ENCODE measurements around the gene TRIM46. TPM values are rescaled to one million over a fixed set of nuclear protein-coding genes. Genes with fewer than 3 reads are reported as not detected.

The TRIM46 gene
- total RNA-seq, 3 donors from 2014 or later (not counting 1 experiment from before 2014, with no cell fraction given), result 0.94 to 4.9 (median 2.5) TPM

DNA sequence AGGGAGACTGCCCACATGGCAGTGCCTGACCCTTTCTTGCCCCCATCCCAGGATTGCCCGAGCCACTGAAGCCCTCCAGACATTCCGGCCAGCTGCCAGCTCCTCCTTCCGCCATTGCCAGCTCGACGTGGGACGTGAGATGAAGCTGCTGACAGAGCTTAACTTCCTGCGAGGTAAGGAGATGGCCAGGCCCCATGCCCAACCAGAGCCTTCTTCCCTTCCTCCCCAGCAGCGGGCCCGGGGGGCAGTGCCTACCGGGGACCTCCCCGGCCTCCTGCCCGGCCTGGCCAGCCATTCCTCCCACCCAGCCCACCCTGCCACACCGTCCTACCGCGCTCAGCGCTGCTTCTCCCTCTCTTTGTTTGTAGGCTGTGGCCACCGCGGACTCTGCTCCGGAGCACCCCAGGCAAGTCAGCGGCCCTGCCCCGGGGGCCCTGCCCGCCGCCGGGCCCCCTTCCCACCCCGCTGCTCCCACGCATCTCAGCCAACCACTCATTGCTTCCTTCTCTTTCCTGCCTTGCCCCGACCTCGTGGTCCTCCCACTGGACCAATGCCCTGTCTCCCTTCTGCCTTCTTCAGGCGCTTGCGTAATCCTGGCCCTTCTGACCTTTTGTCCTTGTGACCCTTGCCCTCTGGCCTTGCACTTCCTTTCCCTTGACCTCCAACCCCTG lies 4.9 kb downstream of the TRIM46 start:
- Mint-ChIP-seq H3K4me1 (peaks cover 12 to 23% of the 10 kb centered on the region in 2 donors), H3K27me3 (ENCODE audit: low read depth in 2 of 2) (peaks cover 0 to 5% of the 10 kb centered on the region in 2 donors), H3K36me3 (no peaks in the 10 kb centered on the region), H3K4me3 (no peak overlapping the region), H3K9me3 (no peaks in the 10 kb centered on the region), H3K27ac (peak overlapping the region in 1 of 2 donors; percentile 25)
- Histone ChIP-seq H3K36me3 (ENCODE audit: control insufficient read depth, insufficient read depth, low read length) (peaks cover 2% of the 10 kb centered on the region), H3K27ac (ENCODE audit: low read length) (no peak overlapping the region), H3K27me3 (ENCODE audit: control insufficient read depth, insufficient read depth, low read length) (no peaks in the 10 kb centered on the region), H3K9me3 (ENCODE audit: control insufficient read depth, insufficient read depth, low read length) (no peaks in the 10 kb centered on the region), H3K4me1 (ENCODE audit: control insufficient read depth, insufficient read depth, low read length) (peaks cover 20% of the 10 kb centered on the region), H3K4me3 (ENCODE audit: low read length) (no peak overlapping the region)
- ATAC-seq (no peak), DNase-seq (no peak)
- TF ChIP-seq CTCF (IDR thresholded peaks at IDR 0.05), result no peak
- 91% methylated on average over 29 of the region's 30 CpGs for WGBS (ENCODE audit: insufficient coverage)
- intact Hi-C loops (cut with micrococcal nuclease), result loop anchor here (5.0 kb wide), 2 partner anchors 49 to 414 kb away; no protein-coding TSS in a partner anchor

- no peak overlapping the region for H3K27ac ChIP-seq (ENCODE audit: low read length)
Measured at GRCh38 chr1:155179112-155180031, 5.7 kb downstream of the TRIM46 start.

DNA sequence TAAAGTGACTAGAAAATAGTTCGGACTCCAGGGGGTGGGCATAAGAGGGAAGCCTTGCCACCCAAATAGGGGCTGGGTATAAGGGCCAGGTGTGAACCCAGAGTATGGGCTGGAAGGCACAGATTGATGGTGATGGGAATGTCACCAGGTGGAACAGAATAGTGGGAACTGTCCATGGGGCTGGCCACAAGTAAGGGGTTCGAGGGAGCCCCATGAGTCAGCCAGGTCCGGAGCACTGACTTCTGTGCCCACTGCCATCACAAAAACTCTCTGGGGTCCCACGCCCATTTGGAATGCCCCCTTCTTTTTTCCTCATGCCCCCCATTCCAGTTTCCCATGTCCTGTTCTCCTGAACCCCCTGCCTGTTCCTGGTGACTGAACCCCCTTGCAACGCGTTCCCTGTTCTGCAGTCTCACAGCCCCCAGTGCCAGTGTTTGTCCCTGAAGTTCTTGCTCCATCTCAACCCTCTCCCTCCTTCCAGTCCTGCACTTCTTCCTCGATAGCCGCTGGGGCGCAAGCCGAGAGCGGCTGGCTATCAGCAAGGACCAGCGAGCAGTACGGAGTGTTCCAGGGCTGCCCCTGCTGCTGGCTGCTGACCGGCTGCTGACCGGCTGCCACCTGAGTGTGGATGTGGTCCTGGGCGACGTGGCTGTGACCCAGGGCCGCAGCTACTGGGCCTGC lies 7.9 kb downstream of the TRIM46 start:
- peaks cover 6 to 7% of the 10 kb centered on the region in 2 donors for H3K4me1 Mint-ChIP-seq
- Histone ChIP-seq H3K4me3 (ENCODE audit: low read length) (no peak overlapping the region), H3K9me3 (ENCODE audit: control insufficient read depth, insufficient read depth, low read length) (no peaks in the 10 kb centered on the region), H3K4me1 (ENCODE audit: control insufficient read depth, insufficient read depth, low read length) (peaks cover 24% of the 10 kb centered on the region), H3K27me3 (ENCODE audit: control insufficient read depth, insufficient read depth, low read length) (no peaks in the 10 kb centered on the region), H3K27ac (ENCODE audit: low read length) (no peak overlapping the region), H3K36me3 (ENCODE audit: control insufficient read depth, insufficient read depth, low read length) (peaks cover 2% of the 10 kb centered on the region)
- no peak overlapping the region for H3K4me3 Mint-ChIP-seq
- intact Hi-C loops (cut with micrococcal nuclease), result no loop called here
- 97% methylated on average over 18 of the region's 18 CpGs for WGBS (ENCODE audit: insufficient coverage)
- no peaks in the 10 kb centered on the region for H3K27me3 Mint-ChIP-seq (ENCODE audit: low read depth in 2 of 2)
- TF ChIP-seq CTCF (IDR thresholded peaks at IDR 0.05), result no peak
- H3K9me3 Mint-ChIP-seq, result no peaks in the 10 kb centered on the region
- no peak overlapping the region for H3K27ac Mint-ChIP-seq
- ATAC-seq (no peak), DNase-seq (no peak)
- no peaks in the 10 kb centered on the region for H3K36me3 Mint-ChIP-seq

More at GRCh38 chr1:155179112-155180031, 5.7 kb downstream of the TRIM46 start:
- no peaks in the 10 kb centered on the region for H3K27me3 ChIP-seq (ENCODE audit: control insufficient read depth, insufficient read depth, low read length)
- TF ChIP-seq CTCF (IDR thresholded peaks at IDR 0.05), result no peak
- no peaks in the 10 kb centered on the region for H3K9me3 Mint-ChIP-seq
- peaks cover 10 to 16% of the 10 kb centered on the region in 2 donors for H3K4me1 Mint-ChIP-seq
- ATAC-seq (no peak), DNase-seq (no peak)
- no peak overlapping the region for H3K4me3 Mint-ChIP-seq
- 96% methylated on average over 31 of the region's 31 CpGs for WGBS (ENCODE audit: insufficient coverage)
- no peaks in the 10 kb centered on the region for H3K36me3 Mint-ChIP-seq
- H3K4me3 ChIP-seq (ENCODE audit: low read length), result no peak overlapping the region
- H3K27me3 Mint-ChIP-seq (ENCODE audit: low read depth in 2 of 2), result no peaks in the 10 kb centered on the region
- peaks cover 15% of the 10 kb centered on the region for H3K4me1 ChIP-seq (ENCODE audit: control insufficient read depth, insufficient read depth, low read length)
- no peaks in the 10 kb centered on the region for H3K9me3 ChIP-seq (ENCODE audit: control insufficient read depth, insufficient read depth, low read length)
- peaks cover 2% of the 10 kb centered on the region for H3K36me3 ChIP-seq (ENCODE audit: control insufficient read depth, insufficient read depth, low read length)
- peak overlapping the region in 1 of 2 donors; percentile 25 for H3K27ac Mint-ChIP-seq
- intact Hi-C loops (cut with micrococcal nuclease), result loop anchor here (5.0 kb wide), 2 partner anchors 48 to 413 kb away; no protein-coding TSS in a partner anchor
